ENCODE results near the gene BLID. TPM values are rescaled to one million over a fixed set of nuclear protein-coding genes. Genes with fewer than 3 reads are reported as not detected.

Gene BLID
- total and polyA plus RNA-seq, 2 of the 4 experiments (the other 2 are of a cell fraction): 0.24 to 30.8 TPM

DNA sequence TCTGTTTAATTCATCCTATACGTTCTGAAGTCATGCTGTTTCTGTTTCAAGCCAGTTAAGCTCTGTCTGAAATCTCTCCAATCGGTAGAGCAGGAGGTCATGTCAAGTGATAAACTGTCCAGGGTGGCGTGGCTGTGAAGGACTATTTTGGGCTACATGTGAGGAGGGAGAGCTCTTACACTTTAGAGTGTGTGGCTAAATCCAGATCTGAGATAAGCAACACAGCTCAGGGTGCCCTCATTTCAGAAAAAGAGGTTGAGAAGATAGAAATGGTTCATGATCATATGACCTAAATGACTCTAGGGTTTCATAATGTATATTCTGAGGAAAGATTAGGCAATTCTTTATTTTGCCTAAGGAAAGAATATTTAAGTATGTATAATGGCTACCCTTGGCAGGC lies 8.4 kb downstream of the BLID start:
- Histone ChIP-seq H3K4me2 (ENCODE audit: low read depth, low read length) (no peak overlapping the region), H4K20me1 (ENCODE audit: insufficient read depth, low read length) (peaks cover 53% of the 10 kb centered on the region), H3K36me3 (ENCODE audit: control insufficient read depth, insufficient read depth, low read length) (peaks cover 33% of the 10 kb centered on the region), H3K23ac (ENCODE audit: low read depth, low read length) (no peak overlapping the region), H3K9me1 (ENCODE audit: insufficient read depth, low read length) (peaks cover 14% of the 10 kb centered on the region), H3K27ac (ENCODE audit: insufficient read depth, low read length) (peak overlapping the region; percentile 69; the same call in 1 of the 2 replicates), H2BK120ac (ENCODE audit: low read depth, low read length) (no peak overlapping the region), H3K56ac (ENCODE audit: extremely low read depth, insufficient read depth, low read length) (no peak overlapping the region), H3K4ac (ENCODE audit: low read depth, low read length) (peak overlapping the region; percentile 31; the same call in 1 of the 2 replicates), H2AFZ (replicated peaks; ENCODE audit: low read length, poor library complexity) (no peak overlapping the region), H3K18ac (ENCODE audit: low read depth, low read length) (peak overlapping the region; percentile 24; the same call in 1 of the 2 replicates), H2BK20ac (ENCODE audit: low read depth, low read length) (no peak overlapping the region), H4K8ac (ENCODE audit: low read depth in 2 of 2, low read length in 2 of 2) (peak overlapping the region in 1 of 2 experiments; percentile 28; a peak in 1 of 4 replicates), H3K9ac (ENCODE audit: low read depth, low read length) (no peak overlapping the region), H2BK5ac (ENCODE audit: low read depth, low read length, poor library complexity, severe bottlenecking) (peak overlapping the region; percentile 44), H2AK5ac (ENCODE audit: low read depth, low read length) (no peak overlapping the region), H3K14ac (replicated peaks; ENCODE audit: low read depth, low read length) (0 out of 2 replicates have a peak overlapping the region, but pooled peaks have one; percentile 24), H3K9me3 (ENCODE audit: control insufficient read depth, insufficient read depth, low read length) (no peaks in the 10 kb centered on the region), H3K79me1 (ENCODE audit: low read depth in 1 of 2, low read length in 2 of 2) (peaks cover 3 to 72% of the 10 kb centered on the region in 2 experiments; a peak in 3 of 4 replicates), H3K27me3 (ENCODE audit: control insufficient read depth, insufficient read depth, low read length) (no peaks in the 10 kb centered on the region), H4K91ac (ENCODE audit: insufficient read depth, low read depth, low read length) (no peak overlapping the region), H4K5ac (ENCODE audit: low read depth, low read length) (peak overlapping the region; percentile 11; the same call in 1 of the 2 replicates), H2BK15ac (ENCODE audit: low read depth, low read length) (no peak overlapping the region), H2AK9ac (replicated peaks; ENCODE audit: low read depth, low read length, poor library complexity) (no peak overlapping the region), H3K4me1 (ENCODE audit: control insufficient read depth, insufficient read depth, low read length) (peaks cover 25% of the 10 kb centered on the region), H3K4me3 (ENCODE audit: insufficient read depth, low read depth, low read length) (no peak overlapping the region)
- TF ChIP-seq NFE2L2 (IDR thresholded peaks at IDR 0.05; ENCODE audit: low read depth, low read length) (no peak), RCOR1 (IDR thresholded peaks at IDR 0.05; ENCODE audit: insufficient replicate concordance, low read length) (no peak)
- in situ Hi-C loops (cut with MboI; ENCODE audit: low sequenced_read_pairs) (loop anchor here (10.0 to 25.0 kb wide), 3 partner anchors 97 to 645 kb away; partner anchors contain the start of genes SORL1 and SORL1-AS1), intact Hi-C loops (cut with micrococcal nuclease) (no loop called here), dilution Hi-C loops (cut with HindIII; ENCODE audit: low sequenced_read_pairs, unreplicated experiment) (no loop called here)
- ChIA-PET CTCF (interaction anchor here (0.7 kb wide), 1 partner anchor 37 kb away, joined by 4 read pairs; no protein-coding TSS in a partner anchor), POLR2A (ENCODE audit: unreplicated experiment) (no interaction called here)
- DNase-seq: no peak
- no peak for ATAC-seq (ENCODE audit: low read depth)
- 46% methylated on average over 3 of the region's 3 CpGs; no CpG with 5 or more reads in 1 of the 2 experiments for WGBS, 2 experiments (ENCODE audit: extremely low coverage in 2 of 2, insufficient read length in 1 of 2)
- no TSS peak for BruUV-seq (replicated peaks)
